IMR-90 (cell line): ENCODE results near the gene PHF21B. TPM values are rescaled to one million over a fixed set of nuclear protein-coding genes. Genes with fewer than 3 reads are reported as not detected.

Experiments
- ATAC-seq: fragments of 200-7000 bp; cut with Tn5 transposase; 2 replicates; pipeline ENCODE4 v1.9.1; 2020; ENCODE audit warnings: low read depth, mild to moderate bottlenecking, moderate library complexity
- BruUV-seq: library from RNA; stranded (reverse); fragments of 400-500 nt; replicated peaks from 2 replicates; lab custom pipeline; 2021; lab: Mats Ljungman, UMichigan
- CTCF ChIA-PET: fragments of 300-600 bp; formaldehyde crosslinking; extraction: SDS; loops from one replicate; lab custom pipeline; 2021; ENCODE audit warnings: antibody characterized with exemption; lab: Yijun Ruan, JAX
- POLR2A ChIA-PET: fragments of 300-600 bp; sonication (Branson Sonifier 250); formaldehyde crosslinking; loops from one replicate; lab custom pipeline; 2022; ENCODE audit warnings: antibody characterized with exemption; ENCODE audit not compliant: unreplicated experiment; lab: Charles Lee
- DNase-seq: peaks from one replicate; pipeline ENCODE4 v3.0.0; 2013
- H2AFZ ChIP-seq: replicated peaks from 2 replicates; pipeline ENCODE3; 2013; ENCODE audit warnings: low read length, mild to moderate bottlenecking; ENCODE audit not compliant: poor library complexity
- H2AK5ac ChIP-seq: 2 replicates; pipeline ENCODE4 v1.6.1; 2013; ENCODE audit warnings: low read depth, low read length, inconsistent platforms
- H2AK9ac ChIP-seq: replicated peaks from 2 replicates; pipeline ENCODE3; 2013; ENCODE audit warnings: mild to moderate bottlenecking, low read depth, low read length, moderate library complexity; ENCODE audit not compliant: poor library complexity
- H2BK120ac ChIP-seq: 2 replicates; pipeline ENCODE4 v1.6.1; 2013; ENCODE audit warnings: low read depth, low read length, inconsistent platforms
- H2BK15ac ChIP-seq: 3 replicates; pipeline ENCODE4 v1.6.1; 2013; ENCODE audit warnings: low read depth, low read length, inconsistent platforms
- H2BK20ac ChIP-seq: 2 replicates; pipeline ENCODE4 v1.6.1; 2013; ENCODE audit warnings: low read depth, mild to moderate bottlenecking, inconsistent platforms, low read length, moderate library complexity
- H2BK5ac ChIP-seq: 2 replicates; pipeline ENCODE4 v1.6.1; 2013; ENCODE audit warnings: mild to moderate bottlenecking, low read depth, low read length, inconsistent platforms; ENCODE audit not compliant: poor library complexity, severe bottlenecking
- H3K14ac ChIP-seq: replicated peaks from 2 replicates; pipeline ENCODE4 v1.6.1; 2013; ENCODE audit warnings: low read depth, low read length, inconsistent platforms
- H3K18ac ChIP-seq: 2 replicates; pipeline ENCODE4 v1.6.1; 2013; ENCODE audit warnings: low read depth, low read length, control low read depth
- H3K23ac ChIP-seq: 2 replicates; pipeline ENCODE4 v1.6.1; 2013; ENCODE audit warnings: low read depth, low read length, inconsistent platforms
- H3K27ac ChIP-seq: 2 replicates; pipeline ENCODE4 v1.5.1; 2013; ENCODE audit warnings: mild to moderate bottlenecking, control low read depth, low read length; ENCODE audit not compliant: insufficient read depth
- H3K27me3 ChIP-seq: 2 replicates; pipeline ENCODE4 v1.6.1; 2013; ENCODE audit warnings: low read length; ENCODE audit not compliant: control insufficient read depth, insufficient read depth
- H3K36me3 ChIP-seq: 2 replicates; pipeline ENCODE4 v1.6.1; 2013; ENCODE audit warnings: low read length, mixed read lengths; ENCODE audit not compliant: control insufficient read depth, insufficient read depth
- H3K4ac ChIP-seq: 2 replicates; pipeline ENCODE4 v1.6.1; 2013; ENCODE audit warnings: low read depth, low read length, inconsistent platforms
- H3K4me1 ChIP-seq: 2 replicates; pipeline ENCODE4 v1.6.1; 2013; ENCODE audit warnings: low read length, mixed read lengths; ENCODE audit not compliant: control insufficient read depth, insufficient read depth
- H3K4me2 ChIP-seq: 2 replicates; pipeline ENCODE4 v1.6.1; 2013; ENCODE audit warnings: low read depth, mild to moderate bottlenecking, control low read depth, low read length, moderate library complexity
- H3K4me3 ChIP-seq: 2 replicates; pipeline ENCODE4 v1.5.1; 2013; ENCODE audit warnings: low read depth, mild to moderate bottlenecking, control low read depth, low read length, moderate library complexity; ENCODE audit not compliant: insufficient read depth
- H3K56ac ChIP-seq: 2 replicates; pipeline ENCODE4 v1.6.1; 2013; ENCODE audit warnings: low read length, inconsistent platforms; ENCODE audit not compliant: insufficient read depth; ENCODE audit errors: extremely low read depth
- H3K79me1 ChIP-seq, 2 experiments: 2 replicates each; pipeline ENCODE4 v1.6.1; 2013; ENCODE audit warnings: low read length in 2 of 2, inconsistent platforms in 1 of 2, low read depth in 1 of 2
- H3K9ac ChIP-seq: 2 replicates; pipeline ENCODE4 v1.6.1; 2013; ENCODE audit warnings: low read depth, low read length, control low read depth
- H3K9me1 ChIP-seq: 2 replicates; pipeline ENCODE4 v1.6.1; 2013; ENCODE audit warnings: low read length, inconsistent platforms; ENCODE audit not compliant: insufficient read depth
- H3K9me3 ChIP-seq: 2 replicates; pipeline ENCODE4 v1.6.1; 2013; ENCODE audit warnings: low read length; ENCODE audit not compliant: control insufficient read depth, insufficient read depth
- H4K20me1 ChIP-seq: 2 replicates; pipeline ENCODE4 v1.6.1; 2013; ENCODE audit warnings: low read length, inconsistent platforms; ENCODE audit not compliant: insufficient read depth
- H4K5ac ChIP-seq: 2 replicates; pipeline ENCODE4 v1.6.1; 2013; ENCODE audit warnings: mild to moderate bottlenecking, low read depth, low read length, control low read depth
- H4K8ac ChIP-seq, 2 experiments: 2 replicates each; pipeline ENCODE4 v1.6.1; 2013; ENCODE audit warnings: low read depth in 2 of 2, low read length in 2 of 2, control low read depth in 1 of 2, inconsistent platforms in 1 of 2
- H4K91ac ChIP-seq: 2 replicates; pipeline ENCODE4 v1.6.1; 2013; ENCODE audit warnings: low read depth, low read length, inconsistent platforms; ENCODE audit not compliant: insufficient read depth
- CEBPB ChIP-seq: IDR thresholded peaks from 2 replicates; pipeline ENCODE4 v1.6.1; 2012; ENCODE audit warnings: low read depth, low read length, improper control_type of control experiment
- CHD1 ChIP-seq: IDR thresholded peaks from 2 replicates; pipeline ENCODE4 v1.6.1; 2012; ENCODE audit warnings: low read depth, low read length, improper control_type of control experiment
- CTCF ChIP-seq: conservative IDR thresholded peaks from 2 replicates; pipeline ENCODE4 v1.5.1; 2012; ENCODE audit warnings: mild to moderate bottlenecking, low read depth, low read length, improper control_type of control experiment
- ELK1 ChIP-seq: fragments of 150-350 bp; IDR thresholded peaks from 2 replicates; pipeline ENCODE4 v1.6.1; 2016; ENCODE audit warnings: low read depth, mild to moderate bottlenecking, low read length, moderate library complexity, borderline replicate concordance
- FOS ChIP-seq: fragments of 150-350 bp; IDR thresholded peaks from 2 replicates; pipeline ENCODE4 v1.6.1; 2016; ENCODE audit warnings: low read depth, low read length
- MAFK ChIP-seq: IDR thresholded peaks from 2 replicates; pipeline ENCODE4 v1.6.1; 2012; ENCODE audit warnings: low read depth, low read length, improper control_type of control experiment
- MAZ ChIP-seq: IDR thresholded peaks from 2 replicates; pipeline ENCODE4 v1.6.1; 2012; ENCODE audit warnings: low read depth, mild to moderate bottlenecking, low read length, improper control_type of control experiment, moderate library complexity, borderline replicate concordance
- MXI1 ChIP-seq: IDR thresholded peaks from 2 replicates; pipeline ENCODE4 v1.6.1; 2012; ENCODE audit warnings: low read depth, mild to moderate bottlenecking, low read length, moderate library complexity, borderline replicate concordance
- NFE2L2 ChIP-seq: fragments of 150-350 bp; IDR thresholded peaks from 2 replicates; pipeline ENCODE4 v1.6.1; 2016; ENCODE audit warnings: low read depth, mild to moderate bottlenecking, low read length
- POLR2A ChIP-seq: IDR thresholded peaks from 2 replicates; pipeline ENCODE4 v1.6.1; 2012; ENCODE audit warnings: mild to moderate bottlenecking, low read depth, low read length
- SMC3 ChIP-seq: fragments of 150-350 bp; IDR thresholded peaks from 2 replicates; pipeline ENCODE4 v1.6.1; 2016; ENCODE audit warnings: low read depth, mild to moderate bottlenecking, antibody characterized with exemption, low read length, moderate library complexity
- USF2 ChIP-seq: fragments of 150-350 bp; IDR thresholded peaks from 2 replicates; pipeline ENCODE4 v1.6.1; 2017; ENCODE audit warnings: mild to moderate bottlenecking, antibody characterized with exemption, low read length, low read depth
- WGBS, 2 experiments: methylation state at CpG; one replicate each; pipeline versions ENCODE4 v1.1.5 to v1.1.7; 2013; ENCODE audit warnings: missing lambda C conversion rate in 2 of 2; ENCODE audit not compliant: insufficient read length in 1 of 2; ENCODE audit errors: extremely low coverage in 2 of 2; 5-methylcytosine and 5-hydroxymethylcytosine counted together
- dilution Hi-C: fragments of 300-500 bp; cut with HindIII; formaldehyde crosslinking; loops from one replicate; pipeline ENCODE4 v1.14.3; 2018; ENCODE audit warnings: low sequenced_read_pairs; ENCODE audit not compliant: unreplicated experiment
- in situ Hi-C: fragments of 300-500 bp; cut with MboI; formaldehyde crosslinking; loops from 3 replicates; pipeline ENCODE4 v1.14.3; 2019; ENCODE audit warnings: low sequenced_read_pairs, inconsistent platforms, mixed read lengths
- intact Hi-C: fragments of 100-400 bp; cut with micrococcal nuclease; formaldehyde crosslinking; loops from 2 replicates; pipeline ENCODE4 v1.10.0; 2022
- polyA plus RNA-seq, 3 experiments: library from polyadenylated mRNA; depleted of rRNA; stranded (reverse); fragments of >200 nt; gene quantifications; 2 replicates each; pipeline ENCODE4 v1.2.3, GENCODE V29; 2012; ENCODE audit warnings: low replicate concordance in 1 of 3
- total RNA-seq: library from RNA; depleted of rRNA; stranded (reverse); fragments of >200 nt; gene quantifications from 2 replicates; pipeline ENCODE4 v1.2.3, GENCODE V29; 2012

The PHF21B gene
- total and polyA plus RNA-seq, 2 of the 4 experiments (the other 2 are of a cell fraction): 0.02 TPM; not detected in 1

- in situ Hi-C loops: no loop called here
- BruUV-seq: no TSS peak
- H3K23ac ChIP-seq: no peak overlapping the region
- no peak overlapping the region for H3K9ac ChIP-seq
- no peak overlapping the region for H2AK9ac ChIP-seq
- H4K91ac ChIP-seq: no peak overlapping the region
- TF ChIP-seq FOS (no peak), SMC3 (no peak), ELK1 (no peak), POLR2A (no peak), CHD1 (no peak), MAZ (no peak), NFE2L2 (no peak), USF2 (no peak), CEBPB (no peak), MAFK (no peak), CTCF (no peak), MXI1 (no peak)
- H3K4ac ChIP-seq: no peak overlapping the region
- no peak overlapping the region for H3K4me2 ChIP-seq
- H3K9me1 ChIP-seq: no peaks in the 10 kb centered on the region
- no peak overlapping the region for H4K5ac ChIP-seq
- no peak overlapping the region for H3K56ac ChIP-seq
- intact Hi-C loops: no loop called here
- H3K4me3 ChIP-seq: no peak overlapping the region
- no peaks in the 10 kb centered on the region for H3K4me1 ChIP-seq
- no peak overlapping the region for H2BK120ac ChIP-seq
- WGBS, 2 experiments: no CpG with 5 or more reads among the region's 1 CpG
- H2AK5ac ChIP-seq: no peak overlapping the region
- no peaks in the 10 kb centered on the region for H3K79me1 ChIP-seq
- no peak overlapping the region for H2BK15ac ChIP-seq
- no peak overlapping the region for H4K8ac ChIP-seq
- H3K18ac ChIP-seq: no peak overlapping the region
- DNase-seq (no peak), ATAC-seq (no peak)
- dilution Hi-C loops: no loop called here
- CTCF ChIA-PET: no interaction called here
- H2AFZ ChIP-seq: no peak overlapping the region
- POLR2A ChIA-PET: no interaction called here
- H4K20me1 ChIP-seq: no peaks in the 10 kb centered on the region
- H2BK20ac ChIP-seq: no peak overlapping the region
- no peak overlapping the region for H2BK5ac ChIP-seq
- no peaks in the 10 kb centered on the region for H3K27me3 ChIP-seq
- H3K9me3 ChIP-seq: peaks cover 5% of the 10 kb centered on the region; the same call in 1 of the 2 replicates
- H3K36me3 ChIP-seq: no peaks in the 10 kb centered on the region
- H3K27ac ChIP-seq: no peak overlapping the region
- H3K14ac ChIP-seq: no peak overlapping the region
Observed at GRCh38 chr22:44831885-44832284, 177.9 kb downstream of the PHF21B start.
